Measurements from ENCODE around the gene ABCD4. TPM values are rescaled to one million over a fixed set of nuclear protein-coding genes. Genes with fewer than 3 reads are reported as not detected.
A peak's percentile ranks its signal among the peaks of the same experiment; 100 is the strongest.

Gene ABCD4
- total RNA-seq, 1 donor from 2014 or later = 137 TPM

DNA sequence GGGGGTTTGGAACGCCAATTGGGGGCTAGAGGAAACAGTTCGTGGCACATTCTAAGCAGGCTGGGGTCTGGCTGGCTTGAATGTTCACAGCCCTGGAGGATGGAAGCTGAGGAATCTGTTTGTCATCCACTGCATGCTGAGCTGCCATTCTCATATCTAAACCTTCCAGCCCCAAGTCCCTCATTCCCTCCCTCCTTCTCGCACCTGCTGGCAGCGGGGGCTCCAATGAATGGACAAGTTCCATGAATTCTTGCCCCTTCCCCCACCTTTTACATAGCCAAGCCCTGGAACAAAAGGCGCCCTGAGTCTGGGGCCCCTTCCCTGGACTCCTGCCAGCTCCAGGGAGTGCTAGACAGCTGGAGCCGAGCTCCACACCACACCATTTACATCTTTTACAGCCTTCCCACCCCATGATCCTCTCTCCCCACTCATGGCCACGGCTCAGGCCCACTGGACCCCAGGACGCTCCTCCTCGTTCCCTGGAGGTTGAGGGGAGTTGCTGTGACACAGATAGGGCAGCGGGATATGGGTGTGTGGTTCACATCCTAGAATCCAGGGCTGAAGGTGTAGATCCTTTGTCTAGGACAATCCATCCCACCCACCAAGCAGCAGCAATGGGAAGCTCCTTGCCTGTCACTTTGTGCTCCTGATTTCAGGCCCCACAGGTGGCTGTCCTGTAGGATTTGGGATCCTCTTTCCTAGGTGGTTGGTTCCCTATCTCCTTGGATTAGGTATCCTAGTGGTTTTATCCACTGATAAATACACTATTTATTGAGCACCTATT, 23.8 kb upstream of the ABCD4 start:
- no peak for DNase-seq (ENCODE audit: low spot score in 2 of 2)
- Histone ChIP-seq H3K27ac (no peak overlapping the region), H3K4me1 (no peaks in the 10 kb centered on the region), H3K36me3 (no peaks in the 10 kb centered on the region), H3K9me3 (no peaks in the 10 kb centered on the region), H3K27me3 (no peaks in the 10 kb centered on the region), H3K4me3 (no peak overlapping the region)
- intact Hi-C loops (cut with DNase I) = no loop called here
- TF ChIP-seq, protein P1, sequence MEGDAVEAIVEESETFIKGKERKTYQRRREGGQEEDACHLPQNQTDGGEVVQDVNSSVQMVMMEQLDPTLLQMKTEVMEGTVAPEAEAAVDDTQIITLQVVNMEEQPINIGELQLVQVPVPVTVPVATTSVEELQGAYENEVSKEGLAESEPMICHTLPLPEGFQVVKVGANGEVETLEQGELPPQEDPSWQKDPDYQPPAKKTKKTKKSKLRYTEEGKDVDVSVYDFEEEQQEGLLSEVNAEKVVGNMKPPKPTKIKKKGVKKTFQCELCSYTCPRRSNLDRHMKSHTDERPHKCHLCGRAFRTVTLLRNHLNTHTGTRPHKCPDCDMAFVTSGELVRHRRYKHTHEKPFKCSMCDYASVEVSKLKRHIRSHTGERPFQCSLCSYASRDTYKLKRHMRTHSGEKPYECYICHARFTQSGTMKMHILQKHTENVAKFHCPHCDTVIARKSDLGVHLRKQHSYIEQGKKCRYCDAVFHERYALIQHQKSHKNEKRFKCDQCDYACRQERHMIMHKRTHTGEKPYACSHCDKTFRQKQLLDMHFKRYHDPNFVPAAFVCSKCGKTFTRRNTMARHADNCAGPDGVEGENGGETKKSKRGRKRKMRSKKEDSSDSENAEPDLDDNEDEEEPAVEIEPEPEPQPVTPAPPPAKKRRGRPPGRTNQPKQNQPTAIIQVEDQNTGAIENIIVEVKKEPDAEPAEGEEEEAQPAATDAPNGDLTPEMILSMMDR (IDR thresholded peaks at IDR 0.05) = no peak

DNA sequence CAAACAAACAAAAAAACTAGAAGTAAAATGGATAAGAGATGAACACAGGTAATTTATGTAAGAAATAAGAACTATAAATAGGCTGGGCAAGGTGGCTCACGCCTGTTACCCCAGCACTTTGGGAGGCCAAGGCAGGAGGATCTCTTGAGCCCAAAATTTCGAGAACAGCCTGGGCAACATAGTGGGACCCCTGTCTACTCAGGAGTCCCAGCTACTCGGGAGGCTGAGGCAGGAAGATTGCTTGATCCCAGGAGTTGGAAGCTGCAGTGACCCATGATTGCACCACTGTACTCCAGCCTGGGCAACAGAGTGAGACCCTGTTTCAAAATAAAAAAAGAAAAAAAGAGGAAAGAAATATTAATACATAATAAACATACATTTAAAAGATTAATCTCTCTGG, 22.7 kb upstream of the ABCD4 start:
- intact Hi-C loops (cut with DNase I) = no loop called here
- TF ChIP-seq, protein P1 (IDR thresholded peaks at IDR 0.05) = no peak
- no peak for DNase-seq (ENCODE audit: low spot score in 2 of 2)
- Histone ChIP-seq H3K36me3 (no peaks in the 10 kb centered on the region), H3K9me3 (no peaks in the 10 kb centered on the region), H3K27me3 (no peaks in the 10 kb centered on the region), H3K27ac (no peak overlapping the region), H3K4me3 (no peak overlapping the region), H3K4me1 (no peaks in the 10 kb centered on the region)

DNA sequence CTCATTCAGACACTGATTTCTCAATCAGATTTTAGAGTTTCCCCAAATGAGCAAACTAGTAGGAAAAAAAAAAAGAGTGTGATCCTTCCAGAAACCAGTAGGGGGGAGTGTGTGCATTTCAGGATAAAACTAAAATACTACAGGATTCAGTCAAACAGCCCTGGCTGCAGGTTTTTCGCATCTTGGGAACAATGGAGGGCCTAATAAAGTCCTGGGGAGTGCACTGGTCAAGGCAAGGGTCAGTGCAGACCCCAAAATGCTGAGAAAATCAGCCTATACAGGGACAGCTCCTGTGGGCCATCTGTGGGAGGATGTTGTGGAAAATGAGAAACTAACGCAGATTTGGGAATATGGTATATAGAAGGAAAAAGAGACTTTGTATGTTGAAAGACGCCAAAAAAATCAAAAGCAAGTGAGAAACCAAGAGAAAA, 22.2 kb upstream of the ABCD4 start:
- Histone ChIP-seq H3K27me3 (no peaks in the 10 kb centered on the region), H3K36me3 (no peaks in the 10 kb centered on the region), H3K4me1 (no peaks in the 10 kb centered on the region), H3K27ac (no peak overlapping the region), H3K9me3 (no peaks in the 10 kb centered on the region), H3K4me3 (no peak overlapping the region)
- no peak for DNase-seq (ENCODE audit: low spot score in 2 of 2)
- intact Hi-C loops (cut with DNase I) = no loop called here
- TF ChIP-seq, protein P1 (IDR thresholded peaks at IDR 0.05) = peak in 2 of 3 experiments; percentile 51 to 59

DNA sequence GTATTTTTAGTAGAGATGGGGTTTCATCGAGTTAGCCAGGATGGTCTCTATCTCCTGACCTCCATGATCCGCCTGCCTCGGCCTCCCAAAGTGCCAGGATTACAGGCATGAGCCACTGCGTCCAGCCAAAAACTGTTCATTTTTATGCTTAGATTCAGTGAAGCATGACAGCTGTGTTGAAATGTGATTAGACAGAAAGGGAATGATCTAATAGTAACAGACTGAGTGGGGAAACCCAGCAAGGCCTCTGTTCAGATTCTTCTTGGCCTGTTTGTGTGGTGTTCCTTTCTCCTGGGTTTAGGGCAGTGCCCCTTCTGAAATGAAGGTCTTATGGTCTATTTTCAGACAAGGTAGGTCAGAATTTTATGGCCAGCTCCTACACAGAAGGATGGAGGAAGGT, 11.8 kb upstream of the ABCD4 start:
- no peak overlapping the region for H3K27ac ChIP-seq
- H3K4me3 ChIP-seq = no peak overlapping the region
- DNase-seq (ENCODE audit: low spot score in 2 of 2) = no peak
- intact Hi-C loops (cut with DNase I) = no loop called here
- no peaks in the 10 kb centered on the region for H3K9me3 ChIP-seq
- H3K27me3 ChIP-seq = no peaks in the 10 kb centered on the region
- H3K4me1 ChIP-seq = no peaks in the 10 kb centered on the region
- TF ChIP-seq, protein P1 (IDR thresholded peaks at IDR 0.05) = no peak
- H3K36me3 ChIP-seq = no peaks in the 10 kb centered on the region

DNA sequence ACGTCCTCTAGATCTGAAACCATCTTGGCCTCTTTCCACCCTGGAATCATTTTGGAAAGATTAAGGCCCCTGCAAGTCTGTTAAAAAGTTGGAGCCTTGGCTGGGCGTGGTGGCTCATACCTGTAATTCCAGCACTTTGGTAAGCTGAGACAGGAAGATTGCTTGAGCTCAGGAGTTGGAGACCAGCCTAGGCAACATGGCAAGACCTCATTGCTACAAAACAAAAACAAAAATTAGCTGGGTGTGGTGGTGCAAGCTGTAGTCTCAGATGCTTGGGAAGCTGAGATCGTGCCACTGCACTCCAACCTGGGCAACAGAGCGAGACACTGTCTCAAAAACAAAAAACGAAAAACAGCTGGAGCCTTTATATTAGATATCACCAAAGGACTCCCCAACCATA, 10.9 kb upstream of the ABCD4 start:
- H3K9me3 ChIP-seq = no peaks in the 10 kb centered on the region
- H3K36me3 ChIP-seq = no peaks in the 10 kb centered on the region
- H3K4me3 ChIP-seq = no peak overlapping the region
- DNase-seq (ENCODE audit: low spot score in 2 of 2) = no peak
- TF ChIP-seq, protein P1 (IDR thresholded peaks at IDR 0.05) = no peak
- intact Hi-C loops (cut with DNase I) = no loop called here
- no peaks in the 10 kb centered on the region for H3K27me3 ChIP-seq
- H3K4me1 ChIP-seq = no peaks in the 10 kb centered on the region
- no peak overlapping the region for H3K27ac ChIP-seq
